ENCODE results near the gene BCAS3.

DNA sequence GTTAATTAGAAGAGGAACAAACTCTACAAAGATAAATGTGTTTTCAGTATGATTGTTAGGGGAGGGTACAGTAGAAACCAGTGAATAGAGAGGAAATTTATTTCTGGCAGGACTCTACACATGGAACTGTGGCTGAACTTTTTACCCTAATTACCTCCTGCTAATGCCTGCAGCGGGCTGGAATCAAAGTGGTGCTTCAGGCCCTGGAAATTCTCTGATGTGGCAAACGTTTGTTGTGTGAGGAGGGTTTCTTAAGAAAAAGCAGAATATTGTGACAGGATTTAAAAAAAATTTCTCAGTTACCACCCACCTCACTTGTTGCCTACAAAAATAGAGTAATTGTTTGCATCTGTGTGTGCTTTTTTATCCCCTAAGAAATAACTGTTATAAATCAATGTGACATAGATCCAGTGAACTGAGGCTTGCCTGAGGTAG is 154.5 kb downstream of the BCAS3 start:
- TF ChIP-seq, protein P1, sequence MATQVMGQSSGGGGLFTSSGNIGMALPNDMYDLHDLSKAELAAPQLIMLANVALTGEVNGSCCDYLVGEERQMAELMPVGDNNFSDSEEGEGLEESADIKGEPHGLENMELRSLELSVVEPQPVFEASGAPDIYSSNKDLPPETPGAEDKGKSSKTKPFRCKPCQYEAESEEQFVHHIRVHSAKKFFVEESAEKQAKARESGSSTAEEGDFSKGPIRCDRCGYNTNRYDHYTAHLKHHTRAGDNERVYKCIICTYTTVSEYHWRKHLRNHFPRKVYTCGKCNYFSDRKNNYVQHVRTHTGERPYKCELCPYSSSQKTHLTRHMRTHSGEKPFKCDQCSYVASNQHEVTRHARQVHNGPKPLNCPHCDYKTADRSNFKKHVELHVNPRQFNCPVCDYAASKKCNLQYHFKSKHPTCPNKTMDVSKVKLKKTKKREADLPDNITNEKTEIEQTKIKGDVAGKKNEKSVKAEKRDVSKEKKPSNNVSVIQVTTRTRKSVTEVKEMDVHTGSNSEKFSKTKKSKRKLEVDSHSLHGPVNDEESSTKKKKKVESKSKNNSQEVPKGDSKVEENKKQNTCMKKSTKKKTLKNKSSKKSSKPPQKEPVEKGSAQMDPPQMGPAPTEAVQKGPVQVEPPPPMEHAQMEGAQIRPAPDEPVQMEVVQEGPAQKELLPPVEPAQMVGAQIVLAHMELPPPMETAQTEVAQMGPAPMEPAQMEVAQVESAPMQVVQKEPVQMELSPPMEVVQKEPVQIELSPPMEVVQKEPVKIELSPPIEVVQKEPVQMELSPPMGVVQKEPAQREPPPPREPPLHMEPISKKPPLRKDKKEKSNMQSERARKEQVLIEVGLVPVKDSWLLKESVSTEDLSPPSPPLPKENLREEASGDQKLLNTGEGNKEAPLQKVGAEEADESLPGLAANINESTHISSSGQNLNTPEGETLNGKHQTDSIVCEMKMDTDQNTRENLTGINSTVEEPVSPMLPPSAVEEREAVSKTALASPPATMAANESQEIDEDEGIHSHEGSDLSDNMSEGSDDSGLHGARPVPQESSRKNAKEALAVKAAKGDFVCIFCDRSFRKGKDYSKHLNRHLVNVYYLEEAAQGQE (IDR thresholded peaks at IDR 0.05; ENCODE audit: low read depth): no peak
- TF ChIP-seq TAF1 (IDR thresholded peaks at IDR 0.05; ENCODE audit: low read depth) (no peak), EGR1 (IDR thresholded peaks at IDR 0.05) (no peak), CREB1 (IDR thresholded peaks at IDR 0.05; ENCODE audit: low read depth) (no peak)

All from Ishikawa (cell line).